K562 (cell line): ENCODE measurements around the gene ZDHHC18. TPM values are rescaled to one million over a fixed set of nuclear protein-coding genes. Genes with fewer than 3 reads are reported as not detected.
A peak's percentile ranks its signal among the peaks of the same experiment; 100 is the strongest.

Experiments
- ATAC-seq: fragments of 200-7000 bp; cut with Tn5 transposase; 3 replicates; pipeline ENCODE4 v1.9.1; 2020; ENCODE audit warnings: moderate library complexity
- BruUV-seq: library from RNA; stranded (reverse); fragments of 400-500 nt; replicated peaks from 2 replicates; lab custom pipeline; 2021; lab: Mats Ljungman, UMichigan
- CTCF ChIA-PET: fragments of 300-600 bp; formaldehyde crosslinking; extraction: SDS; loops from one replicate; lab custom pipeline; 2021; ENCODE audit warnings: low intra/inter-chr PET ratio; lab: Yijun Ruan, JAX
- POLR2A ChIA-PET: fragments of 300-600, 350-650 bp; sonication (Branson Sonifier 250); formaldehyde crosslinking; extraction: SDS; loops from one replicate; lab custom pipeline; 2021; ENCODE audit warnings: antibody characterized with exemption, inconsistent platforms; lab: Yijun Ruan, JAX
- DNase-seq, 4 experiments: peaks; one replicate each; pipeline versions ENCODE4 v3.0.0 to v3.0.0-alpha.2; 2011 to 2018; ENCODE audit warnings: low spot score in 3 of 4, mixed read lengths in 3 of 4; ENCODE audit errors: extremely low read depth in 1 of 4
- FAIRE-seq: peaks from 2 replicates; lab custom pipeline; 2011; peaks lifted over from hg19 to GRCh38; lab: Jason Lieb, UNC
- H2AFZ ChIP-seq: 2 replicates; pipeline ENCODE4 v1.6.0; 2011; ENCODE audit warnings: low read depth, low read length, control low read depth, inconsistent platforms
- H3K27ac ChIP-seq: fragments of 200-600 bp; 3 replicates; pipeline ENCODE4 v1.8.0; 2011; ENCODE audit warnings: low read depth, mild to moderate bottlenecking, control low read depth, inconsistent platforms, low read length, moderate library complexity, mixed read lengths; ENCODE audit errors: extremely low read depth
- H3K27me3 ChIP-seq, 2 experiments: fragments of 300-600 bp in 1 of 2; 2 replicates in 1 of 2; 3 replicates in 1 of 2; pipeline versions ENCODE4 v1.6.0 to v1.8.0; 2011; ENCODE audit warnings: inconsistent platforms in 2 of 2, low read length in 2 of 2, mild to moderate bottlenecking in 1 of 2, mixed read lengths in 1 of 2, moderate library complexity in 1 of 2; ENCODE audit not compliant: control insufficient read depth in 2 of 2, insufficient read depth in 2 of 2
- H3K36me3 ChIP-seq: fragments of 300-600 bp; 3 replicates; pipeline ENCODE4 v1.8.0; 2011; ENCODE audit warnings: mild to moderate bottlenecking, low read length, inconsistent platforms; ENCODE audit not compliant: control insufficient read depth, insufficient read depth
- H3K4me1 ChIP-seq, 2 experiments: fragments of 200-600 bp in 1 of 2; replicated peaks in 1 of 2; 2 replicates in 1 of 2; 3 replicates in 1 of 2; pipeline versions ENCODE4 v1.5.1 to v1.8.0; 2011; ENCODE audit warnings: inconsistent platforms in 2 of 2, low read length in 2 of 2, mild to moderate bottlenecking in 1 of 2, mixed read lengths in 1 of 2, moderate library complexity in 1 of 2; ENCODE audit not compliant: control insufficient read depth in 2 of 2, insufficient read depth in 2 of 2
- H3K4me2 ChIP-seq: 2 replicates; pipeline ENCODE4 v1.6.1; 2011; ENCODE audit warnings: low read length, control low read depth, inconsistent platforms, mixed read lengths; ENCODE audit not compliant: insufficient read depth
- H3K4me3 ChIP-seq: fragments of 200-600 bp; sonication (generic), shearing (Covaris generic); 2 replicates; pipeline ENCODE4 v1.5.1; 2016; ENCODE audit warnings: control low read depth, inconsistent platforms
- H3K79me2 ChIP-seq: fragments of 200-600 bp; 3 replicates; pipeline ENCODE4 v1.8.0; 2011; ENCODE audit warnings: low read length, inconsistent platforms; ENCODE audit not compliant: control insufficient read depth, insufficient read depth
- H3K9ac ChIP-seq, 2 experiments: 2 replicates each; pipeline versions ENCODE4 v1.6.0 to v1.6.1; 2011; ENCODE audit warnings: low read depth in 2 of 2, low read length in 2 of 2, control low read depth in 1 of 2, inconsistent platforms in 1 of 2, mild to moderate bottlenecking in 1 of 2, mixed read lengths in 1 of 2; ENCODE audit not compliant: insufficient read depth in 1 of 2
- H3K9me1 ChIP-seq: one replicate; pipeline ENCODE4 v1.6.0; 2011; ENCODE audit warnings: inconsistent platforms, mild to moderate bottlenecking, low read length, moderate library complexity; ENCODE audit not compliant: control insufficient read depth, insufficient read depth
- H3K9me3 ChIP-seq: replicated peaks from 2 replicates; pipeline ENCODE4 v1.5.1; 2011; ENCODE audit warnings: low read depth, low read length, inconsistent platforms; ENCODE audit not compliant: control insufficient read depth, insufficient read depth
- H4K20me1 ChIP-seq: replicated peaks from 2 replicates; pipeline ENCODE4 v1.6.1; 2011; ENCODE audit warnings: low read length, inconsistent platforms, mixed read lengths; ENCODE audit not compliant: control insufficient read depth, insufficient read depth
- POLR2AphosphoS5 ChIP-seq: IDR thresholded peaks from 2 replicates; pipeline ENCODE4 v1.6.1; 2011; ENCODE audit warnings: mild to moderate bottlenecking, low read depth, low read length, moderate library complexity; ENCODE audit not compliant: control insufficient read depth, insufficient read depth
- SLC30A9 ChIP-seq: fragments of 250-450 bp; sonication (Bioruptor Pico); IDR thresholded peaks from 2 replicates; pipeline ENCODE4 v1.8.0; 2022; ENCODE audit warnings: mild to moderate bottlenecking, moderate library complexity
- SUPT5H ChIP-seq: fragments of 450-650 bp; IDR thresholded peaks from 2 replicates; pipeline ENCODE4 v1.6.1; 2016
- TSC22D4 ChIP-seq: fragments of 450-650 bp; IDR thresholded peaks from 2 replicates; pipeline ENCODE4 v1.6.1; 2016; ENCODE audit warnings: missing genetic modification characterization, missing biosample characterization, control low read depth
- XRCC5 ChIP-seq: fragments of 200-400 bp; formaldehyde crosslinking; IDR thresholded peaks from 2 replicates; pipeline ENCODE4 v1.6.1; 2017; ENCODE audit warnings: low read depth, mild to moderate bottlenecking, low read length
- ZNF586 ChIP-seq: fragments of 450-650 bp; formaldehyde crosslinking; conservative IDR thresholded peaks from 2 replicates; pipeline ENCODE4 v1.4.0; 2020; ENCODE audit warnings: mild to moderate bottlenecking, moderate library complexity
- WGBS: fragments of 100-300 bp; shearing (Covaris generic); methylation state at CpG from one replicate; pipeline ENCODE4 v1.1.6; 2016; ENCODE audit warnings: low coverage, mixed read lengths; ENCODE audit not compliant: insufficient coverage; ENCODE audit errors: missing lambda C conversion rate; 5-methylcytosine and 5-hydroxymethylcytosine counted together
- in situ Hi-C: fragments of 300-500 bp; cut with MboI; formaldehyde crosslinking; loops from 4 replicates; pipeline ENCODE4 v1.15.0; 2018; ENCODE audit warnings: inconsistent platforms, mixed read lengths
- intact Hi-C: fragments of 100-400 bp; cut with micrococcal nuclease; formaldehyde crosslinking; loops from 2 replicates; pipeline ENCODE4 v1.14.2; 2022
- polyA plus RNA-seq, 8 experiments: library from polyadenylated mRNA; depleted of rRNA in 4 of 8; stranded (reverse) in 5 of 8; unstranded in 3 of 8; fragments of >200 nt; fragmentation: Nextera tagmentation in 2 of 8; fragmentation: Illumina TruSeq in 1 of 8; extraction: Ambion mirVana in 2 of 8; extraction: Trizol in 1 of 8; gene quantifications; 2 replicates each; pipeline versions ENCODE4 v1.2.1 to v1.2.3, GENCODE V29; 2011 to 2014; ENCODE audit warnings: inconsistent platforms in 1 of 8, missing spikeins in 1 of 8
- total RNA-seq, 7 experiments: library from RNA; depleted of rRNA in 6 of 7; stranded (reverse); fragments of >200 nt in 6 of 7; fragmentation: Illumina TruSeq in 2 of 7; extraction: Trizol in 2 of 7; gene quantifications; 2 replicates each; pipeline versions ENCODE4 v1.2.1 to v1.2.3, GENCODE V29; 2011 to 2021; ENCODE audit warnings: low replicate concordance in 1 of 7

ZDHHC18 gene
- total and polyA plus RNA-seq, 9 of the 15 experiments (the other 6 are each of a cell fraction or from before 2014, with no cell fraction given), result 0.42 to 35.6 (median 15.8) TPM

GRCh38 chr1:26856181-26856580, 29.7 kb downstream of the ZDHHC18 start:
- POLR2A ChIA-PET, result interaction anchor here (0.7 to 1.5 kb wide), 4 partner anchors 9 to 215 kb away, joined by 3 to 11 read pairs (median 4); no protein-coding TSS in a partner anchor
- no peak overlapping the region for H3K27ac ChIP-seq
- no peak for DNase-seq
- no TSS peak for BruUV-seq
- peaks cover 0 to 11% of the 10 kb centered on the region in 2 experiments; a peak in 3 of 5 replicates for H3K4me1 ChIP-seq
- TF ChIP-seq SLC30A9 (CRISPR knock-in tag) (no peak), XRCC5 (no peak), POLR2AphosphoS5 (0 out of 2 replicates have a peak, but pooled peaks have one; percentile 31), TSC22D4 (tag) (no peak), ZNF586 (CRISPR knock-in tag) (no peak), SUPT5H (peak; percentile 24; the same call in 1 of the 2 replicates)
- TF ChIP-seq, all 486 proteins: peak for 2
- CTCF ChIA-PET, result interaction anchor here (4.6 kb wide), 1 partner anchor 22 kb away, joined by 53 read pairs; no protein-coding TSS in a partner anchor
- H3K36me3 ChIP-seq, result peaks cover 44% of the 10 kb centered on the region; the same call in 2 of the 3 replicates
- H3K9me3 ChIP-seq, result no peaks in the 10 kb centered on the region
- no peaks in the 10 kb centered on the region for H3K79me2 ChIP-seq
- peaks cover 8% of the 10 kb centered on the region for H3K9me1 ChIP-seq
- H3K4me2 ChIP-seq, result no peak overlapping the region
- peak overlapping the region in 1 of 2 experiments; percentile 72; a peak in 2 of 4 replicates for H3K9ac ChIP-seq
- in situ Hi-C loops, result no loop called here
- intact Hi-C loops, result no loop called here
- FAIRE-seq (no peak), ATAC-seq (no peak)
- no peak overlapping the region for H2AFZ ChIP-seq
- WGBS, result 79% methylated on average over 9 of the region's 11 CpGs
- H3K27me3 ChIP-seq, result no peaks in the 10 kb centered on the region
- H4K20me1 ChIP-seq, result peaks cover 13% of the 10 kb centered on the region; the same call in 1 of the 2 replicates
- no peak overlapping the region for H3K4me3 ChIP-seq
